Stomach (tissue), 9 donors: ENCODE data around the gene DNAH14. TPM values are rescaled to one million over a fixed set of nuclear protein-coding genes. Genes with fewer than 3 reads are reported as not detected.
A peak's percentile ranks its signal among the peaks of the same experiment; 100 is the strongest.

Experiments
- DNase-seq, 2 donors: peaks; one replicate each; pipeline versions ENCODE4 v3.0.0 to v3.0.0-alpha.2; 2013 to 2019
- H3K27ac ChIP-seq, 5 donors: fragments of 200-600 bp in 4 of 5; sonication (generic) in 4 of 5; one replicate each; pipeline ENCODE4 v1.5.1; 2013 to 2019; ENCODE audit warnings: mild to moderate bottlenecking in 1 of 5, moderate library complexity in 1 of 5
- H3K27me3 ChIP-seq, 3 donors: fragments of 200-600 bp; sonication (generic); one replicate each; pipeline ENCODE4 v1.5.1; 2017 to 2019; ENCODE audit warnings: mixed run types in 1 of 3
- H3K36me3 ChIP-seq, 4 donors: fragments of 200-600 bp; sonication (generic); 1 replicate in 3 of 4; 2 replicates in 1 of 4; pipeline ENCODE4 v1.5.1; 2016 to 2019
- H3K4me1 ChIP-seq, 4 donors: fragments of 200-600 bp; sonication (generic); one replicate each; pipeline ENCODE4 v1.5.1; 2016 to 2019
- H3K4me3 ChIP-seq, 4 donors: fragments of 200-600 bp; sonication (generic) in 3 of 4; one replicate each; pipeline ENCODE4 v1.5.1; 2016 to 2019; ENCODE audit warnings: mild to moderate bottlenecking in 1 of 4
- H3K9me3 ChIP-seq, 4 donors: fragments of 200-600 bp; sonication (generic); one replicate each; pipeline ENCODE4 v1.5.1; 2016 to 2019
- EP300 ChIP-seq: sonication (generic); formaldehyde crosslinking; IDR thresholded peaks from one replicate; pipeline ENCODE4 v1.6.1; 2017; ENCODE audit warnings: antibody characterized with exemption
- POLR2A ChIP-seq, 4 donors: fragments of 450-650 bp; IDR thresholded peaks; one replicate each; pipeline ENCODE4 v1.6.1; 2016; ENCODE audit warnings: antibody characterized with exemption in 4 of 4, control low read depth in 2 of 4, mild to moderate bottlenecking in 1 of 4, moderate library complexity in 1 of 4
- POLR2AphosphoS5 ChIP-seq, 3 donors: sonication (generic); formaldehyde crosslinking; IDR thresholded peaks; one replicate each; pipeline ENCODE4 v1.6.1; 2016; ENCODE audit warnings: antibody characterized with exemption in 3 of 3
- WGBS, 5 donors: extraction: QIAGEN DNeasy Blood & Tissue Kit in 3 of 5; methylation state at CpG; one replicate each; pipeline versions ENCODE4 v1.1.5 to v1.1.7; 2013 to 2018; 5-methylcytosine and 5-hydroxymethylcytosine counted together
- intact Hi-C: fragments of 100-400 bp; cut with DNase I; formaldehyde crosslinking; loops from one replicate; pipeline ENCODE4 v1.15.1; 2023; ENCODE audit warnings: low total_unique reads
- polyA plus RNA-seq, 3 donors: library from polyadenylated mRNA; stranded (reverse); fragments of 200-250 nt; gene quantifications; one replicate each; pipeline ENCODE4 v1.2.3, GENCODE V29; 2013
- total RNA-seq, 5 donors: library from RNA; depleted of rRNA; stranded (reverse); fragments of >200 nt; gene quantifications; one replicate each; pipeline versions ENCODE4 v1.1.0 to v1.2.3, GENCODE V29; 2014 to 2016
- TF ChIP-seq, protein P1 (sequence below), 7 experiments: fragments of 450-650 bp in 4 of 7; fragments of 200-600 bp in 3 of 7; sonication (generic) in 3 of 7; IDR thresholded peaks; one replicate each; pipeline ENCODE4 v1.5.1; 2016 to 2019; ENCODE audit warnings: antibody characterized with exemption in 7 of 7, control low read depth in 2 of 7, mild to moderate bottlenecking in 1 of 7
- donor health status: healthy with polysubstance abuse.
- donor health status: Bipolar disorder and iron deficiency.
- donor health status: healthy.

The DNAH14 gene
- total and polyA plus RNA-seq, 8 donors: 1.7 to 158 (median 6.2) TPM

DNA sequence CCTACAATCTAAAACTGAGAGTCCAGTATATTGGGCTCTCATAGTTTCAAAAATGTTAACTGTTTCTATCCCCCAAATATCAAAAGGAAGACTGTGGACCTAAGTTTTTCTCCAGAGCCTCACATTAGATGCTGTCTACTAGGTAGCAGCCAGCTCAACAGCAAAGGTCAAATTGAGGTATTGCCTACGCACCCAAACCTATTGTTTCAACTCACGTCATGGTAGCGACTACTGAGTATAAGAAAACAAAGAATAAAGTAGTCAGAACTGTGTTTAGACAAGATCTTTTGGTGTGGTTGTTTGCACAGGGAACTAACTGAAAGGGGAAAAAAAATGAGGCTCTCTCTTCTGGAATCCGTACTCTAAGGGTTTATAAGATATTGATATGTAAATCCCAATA lies 325.2 kb downstream of the DNAH14 start:
- H3K9me3 ChIP-seq: no peaks in the 10 kb centered on the region
- no peak for TF ChIP-seq EP300
- TF ChIP-seq, protein P1, sequence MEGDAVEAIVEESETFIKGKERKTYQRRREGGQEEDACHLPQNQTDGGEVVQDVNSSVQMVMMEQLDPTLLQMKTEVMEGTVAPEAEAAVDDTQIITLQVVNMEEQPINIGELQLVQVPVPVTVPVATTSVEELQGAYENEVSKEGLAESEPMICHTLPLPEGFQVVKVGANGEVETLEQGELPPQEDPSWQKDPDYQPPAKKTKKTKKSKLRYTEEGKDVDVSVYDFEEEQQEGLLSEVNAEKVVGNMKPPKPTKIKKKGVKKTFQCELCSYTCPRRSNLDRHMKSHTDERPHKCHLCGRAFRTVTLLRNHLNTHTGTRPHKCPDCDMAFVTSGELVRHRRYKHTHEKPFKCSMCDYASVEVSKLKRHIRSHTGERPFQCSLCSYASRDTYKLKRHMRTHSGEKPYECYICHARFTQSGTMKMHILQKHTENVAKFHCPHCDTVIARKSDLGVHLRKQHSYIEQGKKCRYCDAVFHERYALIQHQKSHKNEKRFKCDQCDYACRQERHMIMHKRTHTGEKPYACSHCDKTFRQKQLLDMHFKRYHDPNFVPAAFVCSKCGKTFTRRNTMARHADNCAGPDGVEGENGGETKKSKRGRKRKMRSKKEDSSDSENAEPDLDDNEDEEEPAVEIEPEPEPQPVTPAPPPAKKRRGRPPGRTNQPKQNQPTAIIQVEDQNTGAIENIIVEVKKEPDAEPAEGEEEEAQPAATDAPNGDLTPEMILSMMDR (IDR thresholded peaks at IDR 0.05): no peak
- TF ChIP-seq POLR2AphosphoS5 (IDR thresholded peaks at IDR 0.05): no peak
- TF ChIP-seq POLR2A (IDR thresholded peaks at IDR 0.05): no peak
- H3K4me1 ChIP-seq: no peaks in the 10 kb centered on the region
- DNase-seq: peak in 1 of 2 donors; percentile 4
- intact Hi-C loops: no loop called here
- no peak overlapping the region for H3K27ac ChIP-seq
- 31 to 60% (median 36%) methylated on average over 4 of the region's 4 CpGs for WGBS, 5 donors
- no peak overlapping the region for H3K4me3 ChIP-seq
- no peaks in the 10 kb centered on the region for H3K27me3 ChIP-seq
- H3K36me3 ChIP-seq: no peaks in the 10 kb centered on the region

DNA sequence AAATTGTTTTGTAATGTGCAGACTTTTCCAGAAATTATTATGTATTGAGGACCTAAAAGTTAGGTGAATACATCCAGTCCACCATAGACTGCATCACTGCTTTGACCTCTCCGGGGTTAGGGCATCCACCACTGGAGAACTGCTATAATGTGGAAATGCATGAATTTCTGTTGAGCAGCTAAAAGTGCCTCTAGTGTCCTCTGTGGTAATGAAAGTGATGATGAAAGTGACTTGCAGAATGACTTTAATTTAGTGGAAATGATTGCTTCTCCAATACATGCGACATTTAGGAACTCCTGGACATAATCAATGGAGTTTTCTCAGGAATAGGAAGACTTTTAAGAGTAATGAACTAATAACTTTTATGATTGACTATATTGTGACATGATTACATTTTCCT lies 327.6 kb downstream of the DNAH14 start:
- Histone ChIP-seq H3K4me1 (no peaks in the 10 kb centered on the region), H3K36me3 (no peaks in the 10 kb centered on the region), H3K4me3 (no peak overlapping the region), H3K9me3 (peaks cover 0 to 11% (median 6%) of the 10 kb centered on the region in 4 donors), H3K27me3 (no peaks in the 10 kb centered on the region), H3K27ac (no peak overlapping the region)
- no peak for TF ChIP-seq EP300
- no peak for TF ChIP-seq POLR2AphosphoS5 (IDR thresholded peaks at IDR 0.05)
- TF ChIP-seq, protein P1 (IDR thresholded peaks at IDR 0.05): no peak
- TF ChIP-seq POLR2A (IDR thresholded peaks at IDR 0.05): no peak
- no peak for DNase-seq
- intact Hi-C loops: no loop called here
- 64 to 93% (median 67%) methylated on average over 2 of the region's 2 CpGs for WGBS, 5 donors

DNA sequence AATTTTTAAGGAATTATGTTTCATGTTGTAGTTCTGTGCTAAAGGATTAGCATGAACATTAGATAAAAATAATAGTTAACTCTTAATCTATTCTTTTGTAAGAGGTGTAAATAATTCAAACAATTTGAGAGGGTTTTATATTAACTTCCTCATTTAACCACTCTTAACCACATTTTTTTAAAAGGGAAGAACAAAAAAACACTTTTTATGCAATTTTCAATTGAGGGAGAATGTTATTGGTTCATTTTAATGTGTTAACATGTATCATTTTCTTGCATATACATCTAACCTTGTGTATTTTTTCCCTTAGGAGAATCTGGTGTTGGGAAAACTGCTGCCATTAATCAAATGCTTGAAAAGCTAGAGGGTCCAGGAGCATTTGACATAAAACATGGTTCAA lies 329.3 kb downstream of the DNAH14 start:
- intact Hi-C loops: no loop called here
- Histone ChIP-seq H3K4me3 (no peak overlapping the region), H3K27ac (no peak overlapping the region), H3K36me3 (no peaks in the 10 kb centered on the region), H3K4me1 (no peaks in the 10 kb centered on the region), H3K27me3 (no peaks in the 10 kb centered on the region), H3K9me3 (peaks cover 0 to 11% (median 6%) of the 10 kb centered on the region in 4 donors)
- TF ChIP-seq POLR2AphosphoS5 (IDR thresholded peaks at IDR 0.05): no peak
- no peak for TF ChIP-seq POLR2A (IDR thresholded peaks at IDR 0.05)
- TF ChIP-seq, protein P1 (IDR thresholded peaks at IDR 0.05): no peak
- no peak for TF ChIP-seq EP300
- DNase-seq: no peak

DNA sequence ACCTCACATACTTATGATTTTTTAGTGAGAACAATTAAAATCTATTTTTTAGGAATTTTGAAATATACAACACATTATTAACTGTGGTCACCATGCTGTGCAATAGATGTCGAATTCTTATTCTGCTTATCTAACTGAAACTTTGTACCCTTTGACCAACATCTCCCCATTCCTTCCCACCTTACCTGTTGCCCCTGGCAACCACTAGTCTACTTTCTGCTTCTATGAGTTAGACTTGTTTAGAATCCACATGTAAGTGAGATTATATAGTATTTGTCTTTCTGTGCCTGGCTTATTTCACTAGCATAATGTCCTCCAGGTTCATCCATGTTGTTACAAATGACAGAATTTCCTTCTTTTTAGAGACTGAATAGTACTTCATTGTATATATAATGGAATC lies 330.1 kb downstream of the DNAH14 start:
- DNase-seq: no peak
- WGBS, 5 donors: 68 to 96% (median 75%) methylated on average over 1 of the region's 1 CpG
- intact Hi-C loops: no loop called here

More for the DNA sequence above, 330.1 kb downstream of the DNAH14 start:
- H3K4me3 ChIP-seq: no peak overlapping the region
- peaks cover 0 to 11% (median 6%) of the 10 kb centered on the region in 4 donors for H3K9me3 ChIP-seq
- no peaks in the 10 kb centered on the region for H3K4me1 ChIP-seq
- no peaks in the 10 kb centered on the region for H3K27me3 ChIP-seq
- H3K27ac ChIP-seq: no peak overlapping the region
- TF ChIP-seq POLR2A (IDR thresholded peaks at IDR 0.05) (no peak), EP300 (no peak), POLR2AphosphoS5 (IDR thresholded peaks at IDR 0.05) (no peak)
- TF ChIP-seq, protein P1 (IDR thresholded peaks at IDR 0.05): no peak
- no peaks in the 10 kb centered on the region for H3K36me3 ChIP-seq
